HG03159 (cell line): ENCODE data around the gene IGF1R.

ENCODE experiments used
- ATAC-seq: cut with Tn5 transposase; IDR thresholded peaks from one replicate; pipeline ENCODE4 v1.9.1; 2021; ENCODE audit warnings: mild to moderate bottlenecking, moderate library complexity; ENCODE audit not compliant: unreplicated experiment

Gene IGF1R

DNA sequence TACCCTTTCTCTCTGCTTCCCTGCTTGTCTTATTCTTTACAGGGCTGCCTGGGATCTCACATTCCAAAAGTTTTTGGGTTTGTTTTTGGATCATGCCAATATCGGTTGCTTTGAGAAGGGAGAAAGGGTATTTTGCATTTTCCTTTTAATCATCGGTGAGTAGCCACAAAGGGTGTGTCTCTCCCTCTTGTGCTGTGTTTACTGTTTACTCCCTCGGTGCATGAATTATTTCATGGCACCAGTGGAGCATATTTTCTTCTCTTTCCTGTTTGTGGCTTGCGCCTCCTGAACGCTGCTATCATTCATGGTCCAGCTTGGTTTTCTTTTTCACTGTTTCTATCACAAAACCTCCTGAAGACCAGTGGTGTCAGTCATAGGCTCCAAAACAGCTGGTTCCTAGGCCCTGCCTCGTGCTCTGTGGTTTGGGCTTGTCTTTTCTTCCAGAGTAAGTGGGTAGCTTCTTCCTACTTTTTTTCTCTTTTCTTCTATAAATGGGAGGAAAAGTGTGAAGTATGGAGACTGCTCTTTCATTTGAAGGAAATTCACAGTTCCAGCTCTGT lies 54.9 kb downstream of the IGF1R start:
- ATAC-seq = no peak

DNA sequence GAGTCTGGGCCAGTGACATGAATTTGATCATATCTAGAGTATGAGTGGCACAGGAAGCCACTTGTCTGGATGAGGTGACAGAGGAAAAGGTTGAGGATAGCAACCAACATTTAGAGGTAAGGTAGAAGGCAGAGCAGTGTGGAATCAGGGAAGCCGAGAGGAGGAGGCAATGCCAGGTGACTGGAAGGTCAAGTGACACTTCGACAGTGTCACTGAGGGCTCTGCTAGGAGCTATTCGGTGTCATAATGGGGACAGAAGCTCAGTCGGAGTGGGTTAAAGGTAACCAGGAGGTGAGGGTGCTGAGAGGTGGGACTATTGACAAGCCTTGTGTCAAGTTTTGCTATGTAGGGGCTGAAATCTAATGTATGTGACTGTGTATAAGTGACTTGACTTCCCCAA lies 56.7 kb downstream of the IGF1R start:
- ATAC-seq = no peak

- no peak for ATAC-seq
Observed at GRCh38 chr15:98706387-98706786, 58.0 kb downstream of the IGF1R start.

DNA sequence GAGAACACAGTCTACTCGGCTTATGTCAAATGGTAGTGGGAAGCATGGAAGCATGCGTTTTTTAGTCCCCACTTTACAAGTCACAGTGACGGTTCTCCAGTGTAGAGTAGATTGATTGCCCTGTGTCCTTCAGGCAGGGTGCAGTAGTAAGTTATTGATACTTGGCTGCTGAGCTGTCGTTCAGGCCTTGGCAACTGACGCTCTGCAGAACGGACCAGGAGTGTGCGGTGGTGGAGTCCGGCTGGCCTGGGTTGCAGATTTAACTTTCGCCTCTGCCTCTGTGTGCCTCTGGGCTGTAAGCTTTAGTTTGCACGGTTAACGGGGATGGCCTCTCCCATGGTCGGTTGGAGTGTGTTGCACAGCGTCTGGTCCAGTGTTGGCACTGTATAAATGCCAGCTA lies 58.6 kb downstream of the IGF1R start:
- no peak for ATAC-seq

DNA sequence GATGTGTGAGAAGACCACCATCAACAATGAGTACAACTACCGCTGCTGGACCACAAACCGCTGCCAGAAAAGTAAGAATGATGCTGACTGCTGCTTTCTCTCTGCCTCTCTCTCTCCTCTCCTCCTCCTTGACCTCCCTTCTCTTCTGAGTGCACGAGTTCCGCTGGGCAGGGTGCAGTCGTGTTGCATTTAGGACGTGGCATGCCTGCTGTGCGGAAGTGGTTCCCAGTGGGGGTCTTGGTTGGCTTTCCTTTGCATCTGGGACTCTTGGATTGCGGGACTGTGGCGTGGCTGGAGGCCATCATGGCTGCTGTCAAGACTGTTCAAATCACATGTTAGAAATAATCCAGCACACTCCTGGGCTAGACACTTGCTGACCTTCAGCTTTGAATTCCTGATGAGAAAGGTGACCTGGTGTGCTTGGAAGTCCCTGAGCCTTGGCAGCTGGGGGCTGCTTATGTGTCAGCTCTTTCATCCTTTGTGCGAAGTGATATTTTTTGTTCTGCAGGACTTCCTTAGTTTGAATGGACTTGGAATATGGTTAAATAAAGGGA lies 59.8 kb downstream of the IGF1R start:
- ATAC-seq = no peak

GRCh38 chr15:98711810-98712209 lies 63.5 kb downstream of the IGF1R start:
- ATAC-seq = no peak

DNA sequence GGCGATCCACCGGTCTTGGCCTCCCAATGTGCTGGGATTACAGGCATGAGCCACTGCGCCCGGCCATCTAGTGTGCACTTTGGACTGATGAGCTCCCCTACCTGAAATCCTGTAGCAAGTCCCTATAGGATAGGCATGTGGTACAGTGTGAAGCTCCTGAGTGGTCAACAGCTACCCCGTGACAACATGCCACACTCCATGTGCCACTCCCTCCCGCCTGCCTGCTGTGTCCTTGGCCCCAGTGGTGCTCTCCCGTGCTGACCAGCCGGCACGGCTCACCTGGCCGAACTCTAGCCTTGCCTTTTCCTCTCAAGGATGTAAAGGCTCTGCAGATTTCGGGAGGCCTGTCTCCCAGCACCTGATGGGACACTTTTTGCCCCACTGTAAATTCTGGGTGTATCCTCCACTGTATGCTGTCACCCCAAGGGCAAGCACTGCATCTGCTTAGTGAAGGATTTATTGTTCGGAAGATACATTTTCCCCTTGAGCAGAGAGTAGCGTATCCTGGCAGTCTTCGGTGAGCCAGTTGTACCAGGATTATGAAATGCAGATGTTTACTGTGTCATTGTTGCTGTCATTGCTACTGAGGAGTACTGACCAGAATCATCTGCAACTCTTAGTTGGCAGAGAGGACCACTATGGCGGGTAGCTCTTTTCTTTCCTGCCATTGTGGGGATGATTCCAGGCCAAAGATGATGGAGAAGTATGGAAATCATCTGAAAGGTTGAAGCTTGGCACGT lies 64.7 kb downstream of the IGF1R start:
- no peak for ATAC-seq

DNA sequence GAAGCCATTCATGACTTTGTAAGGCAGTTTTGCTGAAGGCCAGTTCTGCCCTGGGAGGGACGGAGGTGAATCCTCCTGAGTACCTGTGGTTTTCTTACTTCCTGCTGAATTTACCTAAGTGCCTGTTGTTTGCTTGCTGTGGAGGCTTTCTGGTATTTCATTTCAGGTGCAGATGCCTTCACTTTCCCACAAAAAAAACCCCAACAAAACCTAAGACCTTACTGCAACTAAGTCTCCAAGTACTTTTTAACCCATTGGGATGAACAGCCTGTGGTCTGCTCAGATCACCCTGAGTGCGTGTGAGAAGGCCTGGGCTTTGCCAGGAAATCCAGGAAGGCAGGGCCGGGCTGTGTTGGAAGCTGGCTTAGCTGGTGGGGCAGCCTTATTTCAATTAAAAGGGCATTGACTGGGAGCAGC lies 65.3 kb downstream of the IGF1R start:
- no peak for ATAC-seq

GRCh38 chr15:98714922-98715321 lies 66.6 kb downstream of the IGF1R start:
- no peak for ATAC-seq

DNA sequence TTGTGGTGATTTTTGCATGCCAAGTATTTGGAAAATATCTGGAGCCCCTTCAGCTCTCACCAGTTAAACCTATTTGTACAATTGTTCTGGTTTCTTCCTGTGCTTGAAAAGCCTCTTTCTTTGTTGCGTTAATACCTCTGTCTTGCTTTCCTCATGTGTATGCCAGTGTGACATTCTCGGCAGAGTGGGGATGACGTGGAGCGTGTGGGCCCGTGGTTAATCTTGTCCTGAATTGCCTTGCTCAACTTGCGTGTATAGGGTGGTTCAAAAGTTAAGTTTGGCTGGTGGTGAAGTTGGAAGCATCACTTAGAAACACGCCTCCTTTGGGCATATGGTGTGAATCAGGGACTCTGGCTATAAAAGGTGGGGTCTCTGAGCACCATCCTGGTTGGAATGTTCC lies 67.1 kb downstream of the IGF1R start:
- no peak for ATAC-seq

GRCh38 chr15:98715890-98716443 lies 67.6 kb downstream of the IGF1R start:
- no peak for ATAC-seq

- no peak for ATAC-seq
Observed at GRCh38 chr15:98717371-98717770, 69.0 kb downstream of the IGF1R start.

GRCh38 chr15:98717942-98718341 lies 69.6 kb downstream of the IGF1R start:
- ATAC-seq = no peak

- ATAC-seq = no peak
Observed at GRCh38 chr15:98718426-98719136, 70.2 kb downstream of the IGF1R start.

GRCh38 chr15:98719137-98719740 lies 70.9 kb downstream of the IGF1R start:
- no peak for ATAC-seq

DNA sequence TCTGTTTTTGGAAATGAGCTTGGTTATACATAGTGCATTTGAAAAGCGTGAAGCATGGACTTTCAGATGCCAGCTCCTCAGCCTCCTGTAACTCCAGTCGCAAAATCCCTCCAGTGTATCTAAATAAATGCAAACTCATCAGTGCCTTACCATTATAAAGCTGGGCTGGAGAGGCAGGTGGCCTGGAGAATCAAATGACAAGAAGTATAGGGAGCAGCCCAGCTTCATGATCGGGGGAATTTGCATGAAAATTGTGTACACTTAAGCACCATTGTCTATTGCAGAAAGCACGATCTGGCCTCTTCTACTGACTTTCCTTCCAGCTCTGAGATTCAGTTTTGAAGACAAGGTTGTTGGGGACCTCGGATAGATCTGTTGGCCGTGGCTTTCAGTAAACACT lies 71.7 kb downstream of the IGF1R start:
- ATAC-seq = no peak

GRCh38 chr15:98720577-98721565 lies 72.5 kb downstream of the IGF1R start:
- ATAC-seq = no peak

DNA sequence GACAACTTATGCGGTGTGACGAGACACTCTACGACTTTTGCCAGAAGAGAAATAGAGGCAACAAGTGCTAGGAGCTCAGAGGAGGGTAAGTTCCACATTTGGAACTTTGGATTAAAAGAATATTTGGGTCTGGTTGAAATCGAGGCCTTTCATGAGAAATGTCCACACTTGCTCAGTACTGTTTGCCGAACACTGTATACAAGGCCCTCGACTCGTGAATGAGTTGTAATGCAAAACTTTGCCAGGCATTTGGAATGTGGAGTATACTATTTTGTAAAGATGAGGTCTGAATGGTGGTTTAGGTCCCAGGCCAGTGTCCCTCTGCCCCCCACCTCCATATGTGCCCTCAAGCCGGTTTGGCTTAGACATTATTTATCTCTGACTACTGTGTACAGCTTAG lies 73.9 kb downstream of the IGF1R start:
- no peak for ATAC-seq

DNA sequence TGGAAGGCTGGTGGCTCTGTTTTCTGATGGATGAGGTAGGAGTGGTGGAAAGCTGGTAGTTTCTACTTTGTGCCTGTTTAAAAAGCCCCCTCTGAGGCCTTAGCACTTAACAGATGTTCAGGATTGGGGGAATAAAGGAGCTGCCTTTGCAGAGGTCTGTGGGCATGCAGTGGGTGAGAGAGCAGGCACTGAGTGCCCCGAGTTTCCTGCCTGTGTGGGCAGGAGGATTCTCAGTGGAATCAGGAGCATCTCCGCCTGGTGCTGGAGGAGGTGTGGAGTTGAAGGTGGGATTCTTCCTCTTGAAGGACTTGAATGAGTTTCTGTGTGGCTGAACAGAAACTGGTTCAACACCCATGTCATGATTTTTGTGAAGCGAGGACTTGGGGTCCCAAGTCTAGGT lies 74.3 kb downstream of the IGF1R start:
- no peak for ATAC-seq

DNA sequence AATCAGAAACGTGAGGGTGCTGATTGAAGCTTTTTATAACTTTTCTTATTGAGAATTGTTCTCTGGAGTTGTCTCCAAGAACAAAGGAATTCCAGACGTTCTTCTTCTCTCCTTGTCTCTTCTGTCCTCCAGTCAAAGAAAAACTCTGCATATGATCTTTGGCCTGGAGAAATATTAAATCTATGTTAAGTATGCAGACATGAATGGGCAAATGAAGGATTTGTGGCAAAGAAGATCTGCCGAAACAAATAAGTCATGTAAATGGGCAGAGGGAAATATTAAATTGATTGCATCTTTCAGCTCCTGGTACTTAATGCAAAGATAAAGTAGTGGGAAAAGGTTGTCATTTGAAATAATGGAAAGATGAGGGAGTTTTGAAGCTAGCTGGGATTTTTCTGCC lies 74.9 kb downstream of the IGF1R start:
- ATAC-seq = no peak
